A549 (cell line): ENCODE results near the gene CDA. TPM values are rescaled to one million over a fixed set of nuclear protein-coding genes. Genes with fewer than 3 reads are reported as not detected.
A peak's percentile ranks its signal among the peaks of the same experiment; 100 is the strongest.

Source experiments
- ATAC-seq, 2 experiments: fragments of 200-7000 bp in 1 of 2; fragments of >200 bp in 1 of 2; cut with Nextera tagmentation in 1 of 2; cut with Tn5 transposase in 1 of 2; 3 replicates each; pipeline versions ENCODE4 v1.8.0 to v1.9.1; 2018 to 2020; ENCODE audit warnings: mild to moderate bottlenecking in 1 of 2, moderate library complexity in 1 of 2
- CTCF ChIA-PET: fragments of 300-600 bp; sonication (Branson Sonifier 250); formaldehyde crosslinking; extraction: SDS; loops from one replicate; lab custom pipeline; 2021; ENCODE audit warnings: antibody characterized with exemption, inconsistent platforms; lab: Yijun Ruan, JAX
- POLR2A ChIA-PET: fragments of 350-600 bp; formaldehyde crosslinking; extraction: SDS; loops from one replicate; lab custom pipeline; 2021; ENCODE audit warnings: antibody characterized with exemption, inconsistent platforms; lab: Yijun Ruan, JAX
- DNase-seq, 2 experiments: peaks; one replicate each; pipeline versions ENCODE4 v3.0.0 to v3.0.0-alpha.2; 2011 to 2016; ENCODE audit warnings: low read depth in 1 of 2, low spot score in 1 of 2
- FAIRE-seq: peaks from 2 replicates; lab custom pipeline; 2011; peaks lifted over from hg19 to GRCh38; lab: Jason Lieb, UNC
- H3K27ac ChIP-seq, 2 experiments: fragments of >200 bp; sonication (Bioruptor Twin); formaldehyde crosslinking; 3 replicates each; pipeline ENCODE4 v1.5.1; 2016 to 2017
- H3K4me1 ChIP-seq: fragments of >200 bp; sonication (Bioruptor Twin); formaldehyde crosslinking; 3 replicates; pipeline ENCODE4 v1.6.1; 2016
- H3K4me2 ChIP-seq: fragments of >200 bp; sonication (Bioruptor Twin); formaldehyde crosslinking; 3 replicates; pipeline ENCODE4 v1.6.1; 2016
- H3K4me3 ChIP-seq: fragments of >200 bp; sonication (Bioruptor Twin); formaldehyde crosslinking; 3 replicates; pipeline ENCODE4 v1.5.1; 2016
- H3K9me3 ChIP-seq: fragments of >200 bp; sonication (Bioruptor Twin); formaldehyde crosslinking; 3 replicates; pipeline ENCODE4 v1.6.1; 2016
- CBX8 ChIP-seq: fragments of 200-600 bp; sonication (generic); IDR thresholded peaks from 2 replicates; pipeline ENCODE4 v1.6.1; 2016
- CHD4 ChIP-seq: fragments of 200-600 bp; sonication (generic); IDR thresholded peaks from 2 replicates; pipeline ENCODE4 v1.6.1; 2016; ENCODE audit warnings: antibody characterized with exemption, mild to moderate bottlenecking, borderline replicate concordance
- EHMT2 ChIP-seq: fragments of 200-600 bp; sonication (generic); IDR thresholded peaks from 2 replicates; pipeline ENCODE4 v1.6.1; 2016; ENCODE audit warnings: antibody characterized with exemption, low read depth, mild to moderate bottlenecking, moderate library complexity
- EP300 ChIP-seq, 2 experiments: fragments of >200 bp; sonication (Bioruptor Twin); formaldehyde crosslinking; IDR thresholded peaks; 2 replicates in 1 of 2; 3 replicates in 1 of 2; pipeline ENCODE4 v1.6.1; 2016 to 2017
- FOSL2 ChIP-seq, 2 experiments: fragments of 450-650 bp in 1 of 2; fragments of >200 bp in 1 of 2; sonication (Bioruptor Twin) in 1 of 2; formaldehyde crosslinking; IDR thresholded peaks; 2 replicates each; pipeline versions ENCODE4 v1.5.0 to v1.6.1; 2016 to 2020; ENCODE audit warnings: mild to moderate bottlenecking in 1 of 2, moderate library complexity in 1 of 2
- GATA3 ChIP-seq: IDR thresholded peaks from 2 replicates; pipeline ENCODE4 v1.6.1; 2012; ENCODE audit warnings: borderline replicate concordance
- HDAC2 ChIP-seq: fragments of 200-600 bp; sonication (generic); IDR thresholded peaks from 2 replicates; pipeline ENCODE4 v1.6.1; 2016
- HOXB13 ChIP-seq: fragments of 250-450 bp; sonication (Bioruptor Pico); IDR thresholded peaks from 2 replicates; pipeline ENCODE4 v1.5.0; 2020; ENCODE audit warnings: low read depth, mild to moderate bottlenecking, moderate library complexity
- JUN ChIP-seq, 2 experiments: fragments of >200 bp; sonication (Bioruptor Twin); formaldehyde crosslinking; IDR thresholded peaks; 2 replicates in 1 of 2; 3 replicates in 1 of 2; pipeline ENCODE4 v1.6.1; 2016 to 2017
- KDM1A ChIP-seq: fragments of 200-600 bp; sonication (generic); IDR thresholded peaks from 2 replicates; pipeline ENCODE4 v1.6.1; 2016; ENCODE audit warnings: low read depth, mild to moderate bottlenecking
- KDM5A ChIP-seq: fragments of 200-600 bp; sonication (generic); IDR thresholded peaks from 2 replicates; pipeline ENCODE4 v1.6.1; 2016; ENCODE audit warnings: antibody characterized with exemption, mild to moderate bottlenecking
- MAFK ChIP-seq: fragments of 450-650 bp; IDR thresholded peaks from 2 replicates; pipeline ENCODE4 v1.6.1; 2014; ENCODE audit not compliant: partially characterized antibody
- MYC ChIP-seq: IDR thresholded peaks from 2 replicates; pipeline ENCODE4 v1.6.1; 2012; ENCODE audit warnings: mild to moderate bottlenecking, inconsistent platforms, low read length, improper control_type of control experiment, borderline replicate concordance
- NPAS2 ChIP-seq: fragments of 250-450 bp; sonication (Bioruptor Pico); IDR thresholded peaks from 2 replicates; pipeline ENCODE4 v1.8.0; 2022; ENCODE audit warnings: mild to moderate bottlenecking, moderate library complexity, borderline replicate concordance
- PHF8 ChIP-seq: fragments of 200-600 bp; sonication (generic); IDR thresholded peaks from 2 replicates; pipeline ENCODE4 v1.6.1; 2016; ENCODE audit warnings: low read depth, mild to moderate bottlenecking, antibody characterized with exemption, moderate library complexity, borderline replicate concordance
- POLR2A ChIP-seq: IDR thresholded peaks from 2 replicates; pipeline ENCODE4 v1.6.1; 2012; ENCODE audit warnings: mild to moderate bottlenecking, low read length
- POLR2AphosphoS2 ChIP-seq: conservative IDR thresholded peaks from 2 replicates; pipeline ENCODE4 v1.6.1; 2012; ENCODE audit warnings: low read length, improper control_type of control experiment, inconsistent platforms
- RCOR1 ChIP-seq: fragments of 150-350 bp; IDR thresholded peaks from 2 replicates; pipeline ENCODE4 v1.6.1; 2014; ENCODE audit warnings: antibody characterized with exemption, low read length, low read depth
- RFX5 ChIP-seq: fragments of 450-650 bp; IDR thresholded peaks from 2 replicates; pipeline ENCODE4 v1.7.1; 2014; ENCODE audit warnings: antibody characterized with exemption, mild to moderate bottlenecking, moderate library complexity
- SREBF2 ChIP-seq: fragments of 450-650 bp; IDR thresholded peaks from 2 replicates; pipeline ENCODE4 v1.6.1; 2014; ENCODE audit warnings: mild to moderate bottlenecking, moderate library complexity
- TP53 ChIP-seq: fragments of 250-450 bp; sonication (Bioruptor Pico); IDR thresholded peaks from 2 replicates; pipeline ENCODE4 v1.5.0; 2021; ENCODE audit warnings: mild to moderate bottlenecking, moderate library complexity
- ZC3H11A ChIP-seq: fragments of 450-650 bp; IDR thresholded peaks from 2 replicates; pipeline ENCODE4 v1.6.1; 2014; ENCODE audit warnings: antibody characterized with exemption, mild to moderate bottlenecking
- ZFP36 ChIP-seq: fragments of 450-650 bp; IDR thresholded peaks from 2 replicates; pipeline ENCODE4 v1.6.1; 2014; ENCODE audit warnings: borderline replicate concordance; ENCODE audit not compliant: partially characterized antibody
- ZSCAN20 ChIP-seq: fragments of 250-450 bp; sonication (Bioruptor Pico); IDR thresholded peaks from 2 replicates; pipeline ENCODE4 v1.8.0; 2022; ENCODE audit warnings: mild to moderate bottlenecking, moderate library complexity
- WGBS: methylation state at CpG from one replicate; pipeline ENCODE4 v1.1.6; 2017; ENCODE audit errors: missing lambda C conversion rate; 5-methylcytosine and 5-hydroxymethylcytosine counted together
- polyA plus RNA-seq, 4 experiments: library from polyadenylated mRNA; depleted of rRNA in 3 of 4; stranded (reverse); fragments of >200 nt; fragmentation: RNase III in 1 of 4; extraction: RNeasy Plus Mini Kit Qiagen cat#74134 plus additional on column Dnase treatment in 1 of 4; gene quantifications; 2 replicates in 3 of 4; 3 replicates in 1 of 4; pipeline ENCODE4 v1.2.3, GENCODE V29; 2011 to 2017
- TF ChIP-seq, protein P1 (sequence below): fragments of 150-350 bp; IDR thresholded peaks from 2 replicates; pipeline ENCODE4 v1.6.1; 2014; ENCODE audit warnings: low read depth, mild to moderate bottlenecking, low read length
- TF ChIP-seq, protein P2 (sequence below): fragments of >200 bp; sonication (Bioruptor Twin); formaldehyde crosslinking; IDR thresholded peaks from 3 replicates; pipeline ENCODE4 v1.6.1; 2016
- TF ChIP-seq, protein P3 (sequence below): fragments of >200 bp; sonication (Bioruptor Twin); formaldehyde crosslinking; IDR thresholded peaks from 3 replicates; pipeline ENCODE4 v1.5.1; 2016
- TF ChIP-seq, protein P4 (sequence below): IDR thresholded peaks from 2 replicates; pipeline ENCODE4 v1.6.1; 2012; ENCODE audit warnings: low read depth, borderline replicate concordance
- TF ChIP-seq, protein P5 (sequence below): IDR thresholded peaks from 2 replicates; pipeline ENCODE4 v1.6.1; 2012

The CDA gene
- polyA plus RNA-seq, 2 of the 4 experiments (the other 2 are of a cell fraction), result 11.2 to 44.6 TPM

DNA sequence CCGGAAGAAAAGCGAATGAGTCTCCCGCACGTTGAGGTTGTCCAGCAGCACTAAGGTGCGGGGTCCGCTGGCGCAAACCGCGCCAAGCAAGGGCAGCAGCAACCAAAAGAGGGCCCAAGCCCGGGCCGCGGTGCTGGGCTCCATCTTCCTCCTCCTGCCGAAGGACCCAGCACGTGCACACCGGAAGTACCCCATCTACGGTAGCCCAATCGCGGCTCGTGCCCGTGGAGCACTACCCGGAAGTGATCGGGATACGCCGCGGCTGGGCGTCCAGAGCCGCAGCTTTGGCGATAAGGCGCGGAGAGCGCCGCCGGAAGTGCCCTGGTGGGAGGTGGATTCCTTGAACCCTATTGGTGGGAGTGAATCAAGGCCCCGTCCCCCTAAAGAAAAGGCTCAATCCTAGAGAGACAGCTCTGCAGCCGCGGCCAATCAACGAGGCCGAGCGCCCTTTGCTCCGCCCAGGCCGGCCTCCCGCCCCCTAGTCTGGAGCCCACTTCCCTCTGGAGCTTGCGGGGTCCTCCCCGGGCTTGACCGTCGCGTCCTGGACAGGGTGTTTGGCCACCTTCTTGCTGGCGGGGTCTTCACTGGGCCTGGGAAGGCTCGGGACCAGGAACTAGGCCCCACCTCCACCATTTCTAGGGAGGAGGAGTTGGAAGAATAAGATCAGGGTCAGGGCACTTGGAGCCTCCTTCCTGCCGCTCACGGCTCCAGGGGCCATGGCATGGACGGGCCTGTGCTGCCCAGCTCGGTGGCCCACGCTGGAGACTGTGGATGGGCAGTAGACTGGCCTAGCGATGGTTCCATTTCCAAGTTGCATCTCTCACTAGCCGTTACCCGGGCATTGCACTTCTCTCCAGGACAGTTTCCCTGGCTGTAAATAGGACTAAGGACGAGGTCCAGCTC is 72.6 kb downstream of the CDA start, which contains the start of gene DDOST:
DDOST (minus strand) TSS at position 163 of the 903 bp plus-strand sequence; CDS start at position 144, 19 bp downstream.
- WGBS, result 9% methylated on average over 16 of the region's 58 CpGs
- POLR2A ChIA-PET, result interaction anchor here (0.6 to 1.2 kb wide), 6 partner anchors 13 to 153 kb away, joined by 3 to 4 read pairs (median 3); partner anchors contain the start of genes HP1BP3 and MUL1
- H3K9me3 ChIP-seq, result no peaks in the 10 kb centered on the region

DNA sequence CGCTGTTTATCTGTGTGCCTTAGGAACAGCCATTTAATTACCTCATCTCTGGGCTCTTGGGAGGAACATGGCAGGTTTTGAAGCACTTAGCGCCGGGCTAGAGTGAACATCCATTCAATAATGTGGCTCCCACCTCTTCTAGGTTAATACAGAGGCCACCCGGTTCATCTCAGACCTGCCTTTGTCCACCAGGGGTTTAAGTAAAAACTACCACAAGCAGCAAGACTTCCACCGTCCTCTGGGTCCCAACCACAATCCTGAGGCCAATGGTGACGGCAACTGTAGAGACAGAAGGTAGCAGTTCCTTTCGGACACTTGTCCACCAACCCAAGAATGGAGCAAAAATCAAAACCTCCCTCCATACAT is 73.2 kb downstream of the CDA start:
- Histone ChIP-seq H3K4me3 (peak overlapping the region; percentile 74), H3K4me1 (peaks cover 18% of the 10 kb centered on the region), H3K4me2 (peak overlapping the region; percentile 98), H3K9me3 (no peaks in the 10 kb centered on the region), H3K27ac (peak overlapping the region; percentile 88 to 97)
- ATAC-seq, result peak; percentile 1 to 10; a peak in 4 of 6 replicates
- TF ChIP-seq HOXB13 (CRISPR knock-in tag) (no peak), HDAC2 (no peak), SREBF2 (no peak), ZC3H11A (no peak), EP300 (IDR thresholded peaks at IDR 0.05) (no peak), EHMT2 (no peak), RFX5 (no peak), POLR2A (no peak), MAFK (no peak), KDM1A (no peak), ZFP36 (no peak), POLR2AphosphoS2 (no peak), CBX8 (no peak), RCOR1 (no peak), NPAS2 (CRISPR knock-in tag) (no peak), MYC (no peak), KDM5A (no peak)
- TF ChIP-seq, protein P1, sequence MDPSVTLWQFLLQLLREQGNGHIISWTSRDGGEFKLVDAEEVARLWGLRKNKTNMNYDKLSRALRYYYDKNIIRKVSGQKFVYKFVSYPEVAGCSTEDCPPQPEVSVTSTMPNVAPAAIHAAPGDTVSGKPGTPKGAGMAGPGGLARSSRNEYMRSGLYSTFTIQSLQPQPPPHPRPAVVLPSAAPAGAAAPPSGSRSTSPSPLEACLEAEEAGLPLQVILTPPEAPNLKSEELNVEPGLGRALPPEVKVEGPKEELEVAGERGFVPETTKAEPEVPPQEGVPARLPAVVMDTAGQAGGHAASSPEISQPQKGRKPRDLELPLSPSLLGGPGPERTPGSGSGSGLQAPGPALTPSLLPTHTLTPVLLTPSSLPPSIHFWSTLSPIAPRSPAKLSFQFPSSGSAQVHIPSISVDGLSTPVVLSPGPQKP, result no peak
- ChIA-PET CTCF (interaction anchor here (0.6 to 2.4 kb wide), 7 partner anchors 8 to 140 kb away, joined by 3 to 5 read pairs (median 3); no protein-coding TSS in a partner anchor), POLR2A (interaction anchor here (1.1 kb wide), 2 partner anchors 35 to 125 kb away, joined by 3 to 4 read pairs; partner anchors contain the start of gene HP1BP3)
- no peak for FAIRE-seq
- 70% methylated on average over 7 of the region's 7 CpGs for WGBS
- DNase-seq, result peak in 1 of 2 experiments; percentile 21

More for the DNA sequence above, 72.6 kb downstream of the CDA start, which contains the start of gene DDOST:
- Histone ChIP-seq H3K4me2 (peak within 1 kb of the TSS; percentile 98), H3K4me3 (peak within 1 kb of the TSS; percentile 94), H3K4me1 (peaks cover 18% of the 10 kb centered on the region), H3K27ac (peak within 1 kb of the TSS; percentile 89 to 98)
- no peak for TF ChIP-seq CHD4
- 0 out of 2 replicates have a peak, but pooled peaks have one; percentile 38 for TF ChIP-seq GATA3
- TF ChIP-seq, protein P2, sequence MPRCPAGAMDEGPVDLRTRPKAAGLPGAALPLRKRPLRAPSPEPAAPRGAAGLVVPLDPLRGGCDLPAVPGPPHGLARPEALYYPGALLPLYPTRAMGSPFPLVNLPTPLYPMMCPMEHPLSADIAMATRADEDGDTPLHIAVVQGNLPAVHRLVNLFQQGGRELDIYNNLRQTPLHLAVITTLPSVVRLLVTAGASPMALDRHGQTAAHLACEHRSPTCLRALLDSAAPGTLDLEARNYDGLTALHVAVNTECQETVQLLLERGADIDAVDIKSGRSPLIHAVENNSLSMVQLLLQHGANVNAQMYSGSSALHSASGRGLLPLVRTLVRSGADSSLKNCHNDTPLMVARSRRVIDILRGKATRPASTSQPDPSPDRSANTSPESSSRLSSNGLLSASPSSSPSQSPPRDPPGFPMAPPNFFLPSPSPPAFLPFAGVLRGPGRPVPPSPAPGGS, result 0 out of 3 replicates have a peak, but pooled peaks have one; percentile 35
- TF ChIP-seq, protein P3, sequence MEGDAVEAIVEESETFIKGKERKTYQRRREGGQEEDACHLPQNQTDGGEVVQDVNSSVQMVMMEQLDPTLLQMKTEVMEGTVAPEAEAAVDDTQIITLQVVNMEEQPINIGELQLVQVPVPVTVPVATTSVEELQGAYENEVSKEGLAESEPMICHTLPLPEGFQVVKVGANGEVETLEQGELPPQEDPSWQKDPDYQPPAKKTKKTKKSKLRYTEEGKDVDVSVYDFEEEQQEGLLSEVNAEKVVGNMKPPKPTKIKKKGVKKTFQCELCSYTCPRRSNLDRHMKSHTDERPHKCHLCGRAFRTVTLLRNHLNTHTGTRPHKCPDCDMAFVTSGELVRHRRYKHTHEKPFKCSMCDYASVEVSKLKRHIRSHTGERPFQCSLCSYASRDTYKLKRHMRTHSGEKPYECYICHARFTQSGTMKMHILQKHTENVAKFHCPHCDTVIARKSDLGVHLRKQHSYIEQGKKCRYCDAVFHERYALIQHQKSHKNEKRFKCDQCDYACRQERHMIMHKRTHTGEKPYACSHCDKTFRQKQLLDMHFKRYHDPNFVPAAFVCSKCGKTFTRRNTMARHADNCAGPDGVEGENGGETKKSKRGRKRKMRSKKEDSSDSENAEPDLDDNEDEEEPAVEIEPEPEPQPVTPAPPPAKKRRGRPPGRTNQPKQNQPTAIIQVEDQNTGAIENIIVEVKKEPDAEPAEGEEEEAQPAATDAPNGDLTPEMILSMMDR, result peak; percentile 16; the same call in 1 of the 3 replicates
- no peak for TF ChIP-seq ZSCAN20 (CRISPR knock-in tag)
- TF ChIP-seq FOSL2 (IDR thresholded peaks at IDR 0.05), result no peak
- no peak for TF ChIP-seq FOSL2 (CRISPR knock-in tag; IDR thresholded peaks at IDR 0.05)
- peak; percentile 53 for TF ChIP-seq POLR2A
- TF ChIP-seq, protein P4, sequence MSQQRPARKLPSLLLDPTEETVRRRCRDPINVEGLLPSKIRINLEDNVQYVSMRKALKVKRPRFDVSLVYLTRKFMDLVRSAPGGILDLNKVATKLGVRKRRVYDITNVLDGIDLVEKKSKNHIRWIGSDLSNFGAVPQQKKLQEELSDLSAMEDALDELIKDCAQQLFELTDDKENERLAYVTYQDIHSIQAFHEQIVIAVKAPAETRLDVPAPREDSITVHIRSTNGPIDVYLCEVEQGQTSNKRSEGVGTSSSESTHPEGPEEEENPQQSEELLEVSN, result 0 out of 2 replicates have a peak, but pooled peaks have one; percentile 34
- no peak for TF ChIP-seq TP53 (CRISPR knock-in tag)
- TF ChIP-seq PHF8, result peak; percentile 80; the same call in 1 of the 2 replicates
- TF ChIP-seq, protein P5, sequence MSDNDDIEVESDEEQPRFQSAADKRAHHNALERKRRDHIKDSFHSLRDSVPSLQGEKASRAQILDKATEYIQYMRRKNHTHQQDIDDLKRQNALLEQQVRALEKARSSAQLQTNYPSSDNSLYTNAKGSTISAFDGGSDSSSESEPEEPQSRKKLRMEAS, result peak; percentile 69
- peak; percentile 57; the same call in 1 of the 2 replicates for TF ChIP-seq KDM5A
- peak in 1 of 2 experiments; percentile 66; a peak in 3 of 5 replicates for TF ChIP-seq JUN (IDR thresholded peaks at IDR 0.05)
- ATAC-seq (peak; percentile 95 to 99), FAIRE-seq (peak; percentile 18), DNase-seq (peak; percentile 95)
- CTCF ChIA-PET, result interaction anchor here (0.6 to 2.4 kb wide), 9 partner anchors 8 to 139 kb away, joined by 3 to 7 read pairs (median 3); no protein-coding TSS in a partner anchor
